ENCODE results near the gene DNPH1.

The DNPH1 gene

GRCh38 chr6:43263314-43264178 lies 34.3 kb upstream of the DNPH1 start:
- peak; percentile 66 to 74 for DNase-seq

DNA sequence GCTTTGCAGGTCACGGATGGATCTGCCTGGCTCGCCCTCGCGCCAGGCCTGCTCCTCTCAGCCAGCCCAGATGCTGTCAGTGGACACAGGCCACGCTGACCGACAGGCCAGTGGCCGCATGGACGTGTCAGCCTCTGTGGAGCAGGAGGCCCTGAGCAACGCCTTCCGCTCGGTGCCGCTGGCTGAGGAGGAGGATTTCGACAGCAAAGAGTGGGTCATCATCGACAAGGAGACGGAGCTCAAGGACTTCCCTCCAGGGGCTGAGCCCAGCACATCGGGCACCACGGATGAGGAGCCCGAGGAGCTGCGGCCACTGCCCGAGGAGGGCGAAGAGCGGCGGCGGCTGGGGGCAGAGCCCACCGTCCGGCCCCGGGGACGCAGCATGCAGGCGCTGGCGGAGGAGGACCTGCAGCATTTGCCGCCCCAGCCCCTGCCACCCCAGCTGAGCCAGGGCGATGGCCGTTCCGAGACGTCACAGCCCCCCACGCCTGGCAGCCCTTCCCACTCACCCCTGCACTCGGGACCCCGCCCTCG lies 33.6 kb upstream of the DNPH1 start:
- no peak for DNase-seq

DNA sequence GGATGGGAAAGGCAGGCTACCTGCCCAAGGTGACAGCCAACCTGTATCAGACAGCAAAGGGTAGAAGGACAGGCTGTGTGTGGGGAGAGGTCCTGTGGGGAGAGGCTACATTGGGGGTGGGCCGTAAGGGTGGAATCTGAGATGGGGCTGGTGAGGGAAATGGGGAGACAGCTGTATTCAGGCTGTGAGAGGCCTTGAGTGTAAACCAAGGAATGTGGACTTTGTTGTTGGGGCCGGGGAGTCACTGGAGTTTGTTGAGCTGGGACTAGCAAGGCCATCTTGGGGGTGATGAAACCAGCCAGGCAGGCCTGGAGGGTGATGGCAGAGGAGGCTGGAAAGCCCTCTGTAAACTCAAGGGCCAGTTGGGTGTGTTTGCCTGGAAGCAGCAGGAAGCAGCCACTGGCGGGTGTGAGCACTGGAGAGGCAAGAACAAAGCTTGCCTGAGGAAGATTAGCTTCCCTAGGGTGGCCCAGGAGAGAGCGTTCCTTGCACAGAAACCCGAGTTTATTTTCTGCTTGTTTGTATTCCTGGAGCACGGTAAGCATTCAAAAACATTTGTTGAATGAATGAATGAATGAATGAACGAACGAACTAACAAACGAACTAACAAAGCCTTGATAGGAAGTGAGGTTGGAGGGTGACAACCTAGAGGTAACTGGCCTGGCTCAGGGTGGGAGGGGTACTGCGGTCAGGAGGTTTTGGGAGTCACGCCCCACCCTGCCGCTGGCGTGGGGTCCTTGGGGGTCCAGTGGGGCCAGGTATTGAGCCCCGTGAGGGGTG lies 32.9 kb upstream of the DNPH1 start:
- no peak for DNase-seq

DNA sequence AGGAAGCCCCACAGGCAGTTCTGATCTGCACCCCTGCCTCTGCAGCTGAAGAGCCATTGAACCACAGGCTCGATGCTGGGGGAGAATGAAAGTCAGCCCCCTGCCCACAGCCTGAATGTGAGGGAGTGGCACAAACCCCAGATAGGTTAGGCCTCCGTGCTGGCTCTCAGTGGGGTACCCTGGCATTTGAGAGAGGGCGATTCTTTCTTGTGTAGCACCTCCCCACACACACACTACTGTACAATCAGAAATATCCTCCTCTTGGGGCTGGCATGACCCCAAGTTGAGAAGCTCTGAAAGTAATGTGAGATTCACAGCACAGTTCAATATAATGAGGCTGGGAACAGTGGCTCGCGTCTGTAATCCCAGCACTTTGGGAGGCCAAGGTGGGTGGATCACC lies 31.9 kb upstream of the DNPH1 start:
- no peak for DNase-seq

DNA sequence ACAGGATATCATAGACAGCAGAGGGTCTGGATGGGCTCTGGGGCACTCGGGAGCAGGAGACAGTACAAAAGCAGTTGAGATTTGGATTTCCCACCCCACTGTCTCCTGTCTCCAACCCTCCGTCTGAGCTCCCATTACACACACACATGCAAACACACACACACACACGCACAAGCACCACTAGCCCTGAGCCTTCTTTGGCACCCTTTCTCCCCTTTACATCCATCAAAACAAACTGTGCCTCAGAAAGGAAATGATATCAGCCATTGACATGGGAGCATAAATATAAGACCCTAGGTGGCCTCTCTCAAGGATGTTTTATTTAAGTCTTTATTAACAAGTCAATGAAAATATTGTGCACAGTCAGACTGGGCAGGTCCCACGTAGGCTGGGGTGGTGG lies 31.5 kb upstream of the DNPH1 start:
- no peak for DNase-seq

- DNase-seq, result no peak
Observed at GRCh38 chr6:43258807-43259686, 29.8 kb upstream of the DNPH1 start.

DNA sequence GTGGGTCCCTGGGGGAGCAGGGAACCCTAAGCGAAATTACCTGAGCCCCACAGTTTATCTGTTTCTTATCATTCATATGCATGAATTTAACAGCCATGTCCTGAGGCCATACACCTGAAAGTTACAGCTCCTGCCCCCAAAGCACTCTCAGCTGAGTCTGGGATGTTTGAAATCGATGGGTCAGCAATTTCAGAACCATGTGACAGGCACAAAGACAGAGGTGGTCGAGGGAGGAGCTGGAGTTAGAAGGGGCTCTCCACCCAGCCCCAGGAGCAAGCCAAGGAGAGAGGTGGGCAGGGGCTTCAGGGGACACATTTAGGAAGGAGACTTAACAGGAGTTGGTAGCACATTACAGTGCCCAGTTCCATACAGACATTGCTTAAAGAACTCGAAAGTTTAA lies 28.9 kb upstream of the DNPH1 start:
- no peak for DNase-seq

- DNase-seq, result no peak
Observed at GRCh38 chr6:43257367-43258145, 28.3 kb upstream of the DNPH1 start.

DNA sequence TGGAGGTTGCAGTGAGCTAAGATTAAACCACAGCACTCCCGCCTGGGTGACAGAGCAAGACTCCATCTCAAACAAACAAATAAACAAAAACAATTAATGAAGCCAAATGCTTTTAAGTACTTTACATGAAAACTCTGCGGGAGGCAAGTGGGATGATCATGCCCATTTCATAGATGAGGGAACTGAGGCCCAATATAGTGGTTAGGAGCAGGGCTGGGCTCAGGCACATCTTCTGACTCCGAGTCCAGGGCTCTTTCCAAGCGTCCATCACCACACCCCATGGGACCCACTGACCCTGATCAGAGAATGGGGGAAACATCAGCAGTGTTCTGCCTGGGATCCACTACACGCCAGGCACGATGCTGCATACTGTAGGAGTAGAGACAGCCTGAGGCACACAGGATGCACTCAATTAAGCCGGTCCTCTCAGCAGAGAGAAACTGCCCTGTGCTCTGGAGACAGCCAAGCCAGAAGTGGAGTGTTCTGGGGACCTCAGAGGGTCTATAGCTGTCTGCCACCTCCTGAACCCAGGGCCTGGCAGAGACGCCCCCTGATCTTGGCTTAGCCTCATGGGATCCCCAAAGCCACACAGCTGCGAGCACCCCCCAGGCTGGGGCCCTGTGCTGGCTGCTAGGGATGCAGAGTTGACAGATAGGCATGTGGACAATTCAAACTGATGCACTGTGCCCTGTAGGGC lies 27.5 kb upstream of the DNPH1 start:
- no peak for DNase-seq

- no peak for DNase-seq
Observed at GRCh38 chr6:43255408-43256054, 26.2 kb upstream of the DNPH1 start.

GRCh38 chr6:43254846-43255245 lies 25.6 kb upstream of the DNPH1 start:
- DNase-seq, result no peak

- no peak for DNase-seq
Observed at GRCh38 chr6:43254138-43254817, 25.0 kb upstream of the DNPH1 start.

DNA sequence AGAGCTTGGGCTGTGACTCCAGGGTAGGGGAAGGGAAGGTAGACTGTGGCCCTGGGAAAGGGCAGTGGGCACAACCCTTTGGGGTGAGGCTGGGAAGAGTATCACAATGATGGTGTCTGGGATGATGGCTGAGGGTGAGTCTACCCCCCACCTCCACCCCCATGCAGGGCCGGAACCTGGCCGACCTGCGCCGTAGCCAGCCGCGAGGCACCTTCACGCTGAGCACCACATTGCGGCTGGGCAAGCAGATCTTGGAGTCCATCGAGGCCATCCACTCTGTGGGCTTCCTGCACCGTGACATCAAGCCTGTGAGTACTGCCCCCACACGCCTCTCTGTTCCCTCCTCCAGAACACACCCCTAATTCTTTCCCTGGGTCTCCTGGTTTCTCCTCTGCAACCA lies 24.1 kb upstream of the DNPH1 start:
- no peak for DNase-seq

DNA sequence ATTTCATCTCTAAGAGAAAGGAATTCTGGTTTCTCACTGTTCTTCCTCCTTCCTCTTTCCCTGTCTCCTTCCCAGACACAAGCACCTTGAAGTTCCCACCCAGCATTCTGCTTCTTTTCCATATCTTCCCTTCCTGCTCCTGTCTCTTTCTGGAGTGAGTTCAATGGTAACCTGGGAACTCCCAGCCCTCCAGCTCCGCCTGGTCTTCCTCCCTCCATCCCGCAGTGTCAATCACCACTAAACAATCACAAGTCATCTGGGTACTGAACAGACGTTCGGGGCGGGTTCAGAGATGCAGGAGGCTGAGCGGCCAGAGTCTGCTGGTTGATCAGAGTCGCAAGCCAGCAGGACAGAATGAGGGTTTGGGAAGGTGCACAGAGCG lies 21.7 kb upstream of the DNPH1 start:
- no peak for DNase-seq

DNA sequence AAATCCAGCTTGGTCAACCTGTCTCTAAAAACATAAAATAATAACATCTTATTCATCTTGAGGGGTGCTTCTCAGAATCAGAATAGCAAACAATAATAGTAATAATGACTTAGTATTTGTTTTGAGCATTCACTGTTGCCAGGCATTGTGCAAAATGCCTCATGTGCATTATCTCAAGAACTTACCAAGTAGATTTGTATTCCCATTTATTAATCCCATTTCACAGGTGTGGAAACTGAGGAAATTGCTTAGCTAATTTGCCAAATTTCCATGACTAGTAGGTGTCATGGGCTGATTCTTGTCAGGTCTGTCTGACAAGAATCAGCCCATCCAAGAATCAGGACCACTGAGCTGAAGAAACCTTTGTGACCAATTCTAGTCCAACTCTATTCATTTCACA lies 19.5 kb upstream of the DNPH1 start:
- DNase-seq, result no peak

DNA sequence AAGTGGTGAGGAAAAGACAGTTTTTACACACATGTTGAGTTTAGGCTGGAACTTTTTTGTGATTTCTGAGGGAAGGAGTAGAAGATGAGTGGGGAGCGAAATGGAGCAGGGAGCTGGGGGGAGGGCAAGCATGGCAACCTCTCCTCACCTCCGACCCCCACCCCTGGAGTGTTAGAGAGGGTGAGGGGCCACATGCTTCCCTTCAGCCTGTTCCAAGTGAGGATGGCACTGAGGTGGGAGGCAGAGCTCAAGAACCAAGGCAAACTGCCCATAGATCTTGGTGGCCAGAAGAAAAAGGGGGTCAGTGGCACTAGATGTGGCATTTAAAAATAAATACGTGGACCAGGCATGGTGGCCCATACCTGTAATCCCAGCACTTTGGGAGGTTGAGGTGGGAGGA lies 18.8 kb upstream of the DNPH1 start:
- no peak for DNase-seq

DNA sequence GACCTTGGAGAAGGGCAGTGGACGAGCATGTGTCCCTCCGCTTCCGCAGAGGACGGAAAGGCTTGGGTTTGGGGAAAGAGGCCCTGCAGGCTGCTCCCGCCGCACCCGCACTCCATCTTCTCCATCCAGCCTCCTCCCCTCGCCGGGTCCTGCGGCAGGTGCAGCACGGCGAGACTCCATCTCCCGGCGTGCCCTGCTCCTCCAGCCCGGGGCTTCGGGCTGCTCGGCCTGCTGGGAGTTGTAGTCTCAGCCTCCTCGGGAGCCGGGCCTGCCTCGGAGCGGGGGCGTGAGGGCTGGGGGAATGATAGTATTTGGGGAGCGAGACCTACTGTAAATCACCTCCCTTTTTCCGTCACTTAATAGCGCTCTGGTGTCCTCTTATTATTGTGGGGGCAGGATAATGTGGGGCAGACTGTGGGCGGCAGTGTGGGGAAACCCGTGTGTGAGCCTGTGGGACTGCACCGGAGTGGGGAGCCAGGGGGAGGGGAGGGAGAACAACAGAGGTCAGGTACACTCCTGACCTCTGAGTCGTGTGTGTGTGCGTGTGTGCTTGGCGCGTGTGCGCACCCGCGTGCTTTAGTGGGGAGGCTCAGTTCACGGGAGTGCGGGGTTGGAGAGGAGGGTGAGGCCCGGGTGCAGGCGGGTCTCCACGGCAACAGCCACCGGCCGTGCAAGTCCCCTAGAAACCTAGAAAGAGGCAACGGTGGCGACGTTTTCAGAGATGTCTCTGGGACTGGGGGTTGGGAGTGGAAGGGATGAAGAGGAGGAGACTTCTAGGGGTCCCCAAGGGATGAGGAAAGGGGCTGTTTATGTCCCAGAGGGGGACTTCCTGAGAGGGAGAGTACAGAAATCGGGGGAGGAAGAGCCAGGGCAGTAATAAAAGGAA lies 18.1 kb upstream of the DNPH1 start:
- peak; percentile 60 to 63 for DNase-seq

- no peak for DNase-seq
Observed at GRCh38 chr6:43246301-43247113, 17.2 kb upstream of the DNPH1 start.
